Superior temporal gyrus (tissue), 1 donor: ENCODE measurements around the gene HSP90B1.

Source experiments
- DNase-seq: peaks from one replicate; pipeline ENCODE4 v3.0.0-alpha.2; 2016; ENCODE audit errors: extremely low spot score

The HSP90B1 gene

DNA sequence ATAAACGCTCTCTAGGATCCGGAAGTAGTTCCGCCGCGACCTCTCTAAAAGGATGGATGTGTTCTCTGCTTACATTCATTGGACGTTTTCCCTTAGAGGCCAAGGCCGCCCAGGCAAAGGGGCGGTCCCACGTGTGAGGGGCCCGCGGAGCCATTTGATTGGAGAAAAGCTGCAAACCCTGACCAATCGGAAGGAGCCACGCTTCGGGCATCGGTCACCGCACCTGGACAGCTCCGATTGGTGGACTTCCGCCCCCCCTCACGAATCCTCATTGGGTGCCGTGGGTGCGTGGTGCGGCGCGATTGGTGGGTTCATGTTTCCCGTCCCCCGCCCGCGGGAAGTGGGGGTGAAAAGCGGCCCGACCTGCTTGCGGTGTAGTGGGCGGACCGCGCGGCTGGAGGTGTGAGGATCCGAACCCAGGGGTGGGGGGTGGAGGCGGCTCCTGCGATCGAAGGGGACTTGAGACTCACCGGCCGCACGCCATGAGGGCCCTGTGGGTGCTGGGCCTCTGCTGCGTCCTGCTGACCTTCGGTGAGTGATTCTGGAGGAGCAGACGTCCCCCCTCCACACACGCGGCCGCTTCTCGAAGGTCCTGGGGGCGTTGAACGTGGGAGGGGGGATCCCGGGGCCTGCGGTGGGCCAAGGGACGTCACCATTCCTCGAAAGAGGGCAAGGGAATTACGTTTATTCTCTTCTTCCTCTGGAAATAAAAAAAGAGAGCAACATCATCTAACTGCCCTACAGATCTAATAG, at the start of gene HSP90B1:
HSP90B1 (plus strand) TSS at position 377 of the 753 bp plus-strand sequence; CDS start at position 483, 106 bp downstream.
- peak; percentile 100 for DNase-seq

DNA sequence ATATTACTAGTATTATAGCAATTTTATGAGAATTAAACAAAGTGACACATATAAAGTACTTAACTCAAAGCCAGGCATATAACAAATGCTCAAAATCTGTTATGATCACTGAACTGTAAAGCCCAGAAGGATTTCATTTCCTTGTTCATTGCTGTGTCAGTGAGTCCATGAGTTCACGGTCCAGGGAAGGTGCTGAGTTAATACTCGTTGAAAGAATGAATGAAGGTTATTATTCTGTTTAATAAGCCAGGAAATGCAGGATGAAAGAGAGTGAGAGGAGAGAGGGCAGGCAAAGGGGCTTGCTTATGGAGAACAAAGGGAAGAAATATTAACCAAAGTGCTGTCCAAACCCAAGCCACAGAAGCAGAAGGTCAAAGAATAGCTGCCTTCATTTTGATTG, 48.9 kb upstream of the HSP90B1 start:
- no peak for DNase-seq

GRCh38 chr12:103882861-103883596, 47.2 kb upstream of the HSP90B1 start:
- DNase-seq, result no peak

- DNase-seq, result no peak
Measured at GRCh38 chr12:103883908-103884307, 46.3 kb upstream of the HSP90B1 start.

DNA sequence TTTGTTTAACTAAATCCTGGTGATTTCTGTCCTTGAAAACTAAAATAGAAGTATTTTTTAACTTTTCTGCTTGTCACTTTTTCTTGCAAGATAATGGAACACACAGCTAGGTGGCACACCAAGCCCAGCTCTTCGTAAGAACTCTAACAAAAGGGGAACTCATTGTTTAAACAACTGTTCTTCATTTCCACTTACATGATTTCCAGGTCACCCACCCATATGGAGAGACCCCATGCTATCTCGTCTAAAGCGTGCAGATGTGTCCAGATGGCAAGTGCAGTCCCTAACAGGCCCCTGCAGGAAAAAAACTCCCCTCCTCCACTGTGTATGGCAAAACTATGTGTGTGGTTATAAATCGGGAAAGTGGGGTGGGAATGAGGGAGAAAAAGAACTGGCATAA, 45.9 kb upstream of the HSP90B1 start:
- DNase-seq, result peak; percentile 29

GRCh38 chr12:103886195-103886797, 43.9 kb upstream of the HSP90B1 start:
- DNase-seq, result no peak

DNA sequence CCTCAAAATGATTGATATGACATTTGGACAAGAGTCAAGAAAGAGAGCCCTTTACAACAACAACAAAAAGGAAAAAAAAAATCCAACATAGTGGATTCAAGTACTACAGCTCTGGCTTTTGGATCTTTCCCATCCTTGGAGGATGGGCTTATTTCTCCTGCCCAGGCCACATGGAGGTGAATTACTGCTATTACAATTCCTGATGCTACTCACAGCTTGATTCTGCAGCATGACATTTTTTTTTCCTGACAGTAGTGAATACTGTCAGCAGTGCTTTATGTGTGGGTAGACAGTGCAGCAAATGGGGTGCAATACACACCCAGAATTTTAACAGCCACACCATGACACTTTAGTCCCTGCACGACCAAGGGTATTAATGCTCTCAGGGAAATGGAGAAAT, 42.5 kb upstream of the HSP90B1 start:
- DNase-seq, result no peak

DNA sequence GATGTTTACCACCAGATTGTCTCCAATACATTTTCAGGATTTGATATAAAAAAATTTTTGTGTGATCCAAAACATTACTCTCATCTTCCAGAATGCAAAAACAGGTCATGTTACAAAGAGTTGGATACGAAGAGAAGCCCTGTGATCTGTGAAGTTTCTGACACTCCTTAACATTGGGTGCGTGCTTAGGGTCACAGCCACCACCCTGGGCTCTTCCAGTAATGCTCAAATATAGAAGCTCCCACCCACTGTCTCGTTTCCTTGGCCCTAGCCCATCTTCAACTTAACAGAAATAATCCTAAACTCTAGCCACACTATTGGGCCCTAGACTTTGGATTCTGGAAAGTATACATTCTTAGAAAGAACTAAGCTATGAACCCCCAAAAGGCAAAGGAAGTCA, 32.9 kb upstream of the HSP90B1 start:
- no peak for DNase-seq

GRCh38 chr12:103901518-103902173, 28.6 kb upstream of the HSP90B1 start:
- DNase-seq, result no peak

DNA sequence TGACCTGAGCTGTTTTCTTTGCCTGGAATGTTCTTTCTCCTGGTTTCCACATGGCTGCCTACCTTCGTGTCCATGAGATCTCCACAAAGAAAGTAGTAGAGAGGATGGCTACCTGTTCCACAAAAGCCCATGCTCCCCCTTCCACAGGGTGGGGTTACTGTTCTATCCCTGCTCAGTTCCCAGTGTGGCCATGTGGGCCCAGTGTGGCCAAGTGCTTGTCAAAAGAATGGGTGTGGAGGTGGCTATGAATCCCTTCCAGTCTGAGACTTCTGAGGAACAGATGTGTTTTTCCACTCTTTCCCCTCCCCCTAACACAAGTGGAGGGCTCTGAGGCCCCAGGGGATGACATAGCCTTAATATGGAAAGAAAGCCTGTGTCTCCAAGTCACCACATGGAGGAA, 26.2 kb upstream of the HSP90B1 start:
- no peak for DNase-seq

DNA sequence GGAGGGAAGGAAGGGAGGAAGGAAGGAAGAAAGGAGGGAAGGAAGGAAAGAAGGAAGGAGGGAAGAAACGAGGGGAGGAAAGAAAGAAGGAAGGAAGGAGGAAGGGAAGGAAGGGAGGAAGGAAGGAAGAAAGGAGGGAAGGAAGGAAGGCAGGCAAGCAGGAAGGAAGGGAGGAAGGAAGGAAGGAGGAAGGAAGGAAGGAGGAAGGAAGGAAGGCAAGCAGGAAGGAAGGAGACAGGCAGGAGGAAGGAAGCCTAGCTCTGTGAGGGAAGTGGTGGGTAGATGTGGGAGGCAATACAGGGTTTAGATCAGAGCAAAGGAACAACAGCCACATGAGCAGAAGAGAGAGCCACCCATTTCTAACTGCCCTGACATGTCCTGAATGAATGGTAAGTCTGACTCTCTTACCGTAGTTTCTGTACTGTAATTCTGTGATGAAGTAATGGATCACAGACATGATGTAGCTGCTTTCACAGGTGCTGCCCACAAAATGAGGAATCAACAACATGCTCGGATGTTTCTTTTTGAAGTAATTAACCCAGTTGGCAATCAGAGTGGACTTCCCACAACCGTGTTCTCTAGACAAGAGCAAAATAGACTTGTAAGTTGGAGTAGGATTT, 24.4 kb upstream of the HSP90B1 start:
- DNase-seq, result no peak

- no peak for DNase-seq
Measured at GRCh38 chr12:103908246-103908541, 22.0 kb upstream of the HSP90B1 start.

- DNase-seq, result no peak
Measured at GRCh38 chr12:103908877-103909276, 21.3 kb upstream of the HSP90B1 start.

DNA sequence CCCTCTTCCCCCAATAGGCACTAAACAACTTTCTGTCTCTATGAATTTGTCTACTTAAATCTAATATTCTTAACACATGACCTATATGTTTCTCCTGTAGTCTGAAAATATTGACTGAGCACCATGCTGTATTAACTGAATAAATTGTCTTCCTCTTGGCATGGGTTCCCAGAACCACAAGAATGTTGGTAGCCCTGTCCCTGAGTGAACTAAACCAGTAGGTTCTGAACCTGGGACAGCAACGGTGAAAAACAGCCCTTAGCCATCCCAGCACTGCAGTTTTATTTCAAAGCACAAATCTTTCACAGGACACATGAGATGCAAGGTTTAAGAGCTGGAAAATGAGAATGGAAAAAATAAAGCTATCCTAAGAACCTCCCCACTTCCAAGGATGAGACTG, 20.4 kb upstream of the HSP90B1 start:
- no peak for DNase-seq

DNA sequence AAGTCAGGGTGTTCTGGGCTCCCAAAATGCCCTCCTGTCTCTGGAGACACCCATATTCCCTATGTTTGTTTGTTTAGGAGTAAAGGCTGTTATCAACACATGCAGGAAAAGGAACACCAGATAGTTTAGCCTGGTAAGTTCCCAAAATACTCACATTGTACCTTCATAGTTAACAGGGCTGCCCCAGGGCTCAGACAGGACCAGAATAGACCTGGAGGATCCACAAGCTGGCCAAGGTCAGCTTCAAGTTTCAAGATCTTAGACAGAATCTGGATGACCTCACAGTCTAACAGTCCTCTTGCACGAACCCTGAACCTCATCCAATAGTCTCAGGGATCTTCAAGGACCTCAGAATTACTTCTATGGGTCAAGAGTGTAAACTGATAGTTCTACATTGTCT, 18.1 kb upstream of the HSP90B1 start:
- DNase-seq, result no peak

DNA sequence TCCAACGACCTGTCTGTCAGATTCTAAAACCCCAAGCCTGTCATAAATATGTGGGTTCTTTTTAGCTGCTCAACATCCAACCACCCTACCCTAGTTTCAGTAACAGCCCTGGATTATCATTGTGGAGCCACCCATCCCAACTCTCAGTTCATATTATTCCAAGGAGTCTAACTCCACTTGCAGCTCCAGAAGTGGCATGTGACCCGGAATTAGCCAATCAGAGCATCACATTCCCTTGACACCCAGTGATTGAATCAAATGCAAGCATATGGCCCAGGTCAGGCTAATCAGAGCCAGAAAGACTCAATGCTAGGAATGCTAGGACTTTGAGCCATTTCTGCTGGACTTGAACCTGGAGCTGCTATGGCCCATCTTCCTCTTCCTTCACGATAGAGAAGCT, 17.1 kb upstream of the HSP90B1 start:
- DNase-seq, result no peak

- DNase-seq, result no peak
Measured at GRCh38 chr12:103915306-103915705, 14.9 kb upstream of the HSP90B1 start.

GRCh38 chr12:103917873-103918272, 12.3 kb upstream of the HSP90B1 start:
- DNase-seq, result no peak

- no peak for DNase-seq
Measured at GRCh38 chr12:103924761-103925641, 5.2 kb upstream of the HSP90B1 start.

DNA sequence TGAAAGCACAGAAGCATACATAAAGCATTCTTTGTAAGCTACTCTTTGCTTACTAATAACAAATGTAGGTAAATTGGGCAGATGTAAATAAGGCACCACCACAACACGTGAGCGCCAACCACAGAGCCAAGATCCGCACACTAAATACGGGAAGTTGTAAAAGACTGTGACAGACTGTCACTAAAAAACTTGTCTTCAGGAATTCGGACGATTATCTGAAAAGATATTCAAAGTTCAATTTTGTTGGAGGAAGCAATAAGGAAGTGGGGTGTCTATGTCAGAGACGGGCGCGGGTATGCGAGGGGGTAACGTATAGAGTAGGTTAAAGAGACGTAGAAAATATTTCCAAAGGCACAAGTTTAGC, 1.5 kb upstream of the HSP90B1 start:
- DNase-seq, result no peak
